MM.1S (cell line): Measurements from ENCODE around the gene CSTPP1.
"Not testable (repeated sequence)": the region's sequence is repeated elsewhere in the genome, so short reads cannot be mapped to it uniquely, and the experiment has no call there.

Source experiments
- DNase-seq: peaks from one replicate; pipeline ENCODE4 v3.0.0-alpha.2; 2015
- H2AFZ ChIP-seq: fragments of 300-600 bp; sonication (generic); 2 replicates; pipeline ENCODE4 v1.6.0; 2016; ENCODE audit warnings: antibody characterized with exemption, low read length
- H3F3A ChIP-seq: fragments of 300-600 bp; sonication (generic); 2 replicates; pipeline ENCODE4 v1.6.1; 2016; ENCODE audit warnings: mild to moderate bottlenecking, antibody characterized with exemption, low read length, moderate library complexity, mixed read lengths; ENCODE audit not compliant: insufficient read depth
- H3K27ac ChIP-seq: fragments of 300-600 bp; sonication (generic); 2 replicates; pipeline ENCODE4 v1.5.1; 2016; ENCODE audit warnings: mild to moderate bottlenecking, low read length
- H3K27me3 ChIP-seq: fragments of 300-600 bp; sonication (generic); replicated peaks from 2 replicates; pipeline ENCODE4 v1.6.0; 2016; ENCODE audit warnings: low read length; ENCODE audit not compliant: insufficient read depth
- H3K36me3 ChIP-seq: fragments of 300-600 bp; sonication (generic); replicated peaks from 2 replicates; pipeline ENCODE4 v1.6.1; 2016; ENCODE audit warnings: mild to moderate bottlenecking, low read length, mixed read lengths; ENCODE audit not compliant: insufficient read depth
- H3K4me1 ChIP-seq: fragments of 300-600 bp; sonication (generic); 2 replicates; pipeline ENCODE4 v1.6.1; 2016; ENCODE audit warnings: low read length, mixed read lengths
- H3K4me2 ChIP-seq: fragments of 300-600 bp; sonication (generic); 2 replicates; pipeline ENCODE4 v1.6.0; 2016; ENCODE audit warnings: low read depth, low read length
- H3K4me3 ChIP-seq: fragments of 300-600 bp; sonication (generic); 2 replicates; pipeline ENCODE4 v1.5.1; 2016; ENCODE audit warnings: low read length, mixed read lengths
- H3K79me2 ChIP-seq: fragments of 300-600 bp; sonication (generic); 2 replicates; pipeline ENCODE4 v1.6.1; 2016; ENCODE audit warnings: mixed run types, low read length, mixed read lengths
- H3K9ac ChIP-seq: fragments of 300-600 bp; sonication (generic); 2 replicates; pipeline ENCODE4 v1.6.1; 2016; ENCODE audit warnings: low read length, mixed read lengths
- H3K9me2 ChIP-seq: fragments of 300-600 bp; sonication (generic); replicated peaks from 2 replicates; pipeline ENCODE4 v1.6.1; 2016; ENCODE audit warnings: mild to moderate bottlenecking, low read length, mixed read lengths; ENCODE audit not compliant: insufficient read depth
- H3K9me3 ChIP-seq: fragments of 300-600 bp; sonication (generic); replicated peaks from 2 replicates; pipeline ENCODE4 v1.6.1; 2016; ENCODE audit warnings: mild to moderate bottlenecking, low read length, mixed read lengths; ENCODE audit not compliant: insufficient read depth
- H4K20me1 ChIP-seq: fragments of 300-600 bp; sonication (generic); 2 replicates; pipeline ENCODE4 v1.6.1; 2016; ENCODE audit warnings: mild to moderate bottlenecking, low read length, moderate library complexity, mixed read lengths; ENCODE audit not compliant: insufficient read depth
- CTCF ChIP-seq: fragments of 300-600 bp; sonication (generic); IDR thresholded peaks from 2 replicates; pipeline ENCODE4 v1.5.1; 2016; ENCODE audit warnings: antibody characterized with exemption, low read length, mixed read lengths
- EZH2 ChIP-seq: fragments of 300-600 bp; sonication (generic); optimal IDR thresholded peaks from 2 replicates; pipeline ENCODE3; 2017; ENCODE audit warnings: low read depth, mild to moderate bottlenecking, antibody characterized with exemption, low read length, mixed read lengths
- EZH2phosphoT487 ChIP-seq: fragments of 300-600 bp; sonication (generic); IDR thresholded peaks from 2 replicates; pipeline ENCODE4 v1.6.1; 2018; ENCODE audit warnings: antibody characterized with exemption, low read length

CSTPP1 gene

DNA sequence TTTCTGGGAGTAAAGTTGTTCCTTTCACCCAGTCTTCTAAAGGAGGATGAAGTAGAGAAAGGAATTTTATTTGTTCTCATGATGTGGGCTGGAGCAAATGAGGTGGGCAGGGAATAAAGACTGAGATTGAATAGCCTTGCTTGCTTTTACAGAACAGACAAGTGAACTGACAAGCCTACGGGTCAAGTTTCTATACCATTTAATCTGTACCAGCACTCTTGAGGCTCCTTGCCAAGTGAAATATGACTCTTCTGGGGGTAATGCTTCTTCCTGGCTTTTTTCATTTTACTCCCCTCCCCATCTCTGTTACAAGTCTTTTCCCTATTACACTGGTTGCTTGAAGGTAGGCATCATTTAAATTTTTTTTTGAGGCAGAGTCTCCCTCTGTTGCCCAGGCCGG, 54.8 kb downstream of the CSTPP1 start:
- no peaks in the 10 kb centered on the region for H3K27me3 ChIP-seq

DNA sequence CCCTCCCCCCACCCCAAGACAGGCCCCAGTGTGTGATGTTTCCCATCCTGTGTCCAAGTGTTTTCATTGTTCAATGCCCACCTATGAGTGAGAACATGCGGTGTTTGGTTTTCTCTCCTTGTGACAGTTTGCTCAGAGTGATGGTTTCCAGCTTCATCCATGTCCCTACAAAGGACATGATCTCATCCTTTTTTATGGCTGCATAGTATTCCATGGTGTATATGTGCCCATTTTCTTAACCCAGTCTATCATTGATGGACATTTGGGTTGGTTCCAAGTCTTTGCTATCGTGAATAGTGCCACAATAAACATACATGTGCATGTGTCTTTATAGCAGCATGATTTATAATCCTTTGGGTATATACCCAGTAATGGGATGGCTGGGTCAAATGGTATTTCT, 55.8 kb downstream of the CSTPP1 start:
- H3K36me3 ChIP-seq, H3K27ac ChIP-seq, H3K4me3 ChIP-seq, H3K79me2 ChIP-seq, H3K4me2 ChIP-seq, H4K20me1 ChIP-seq, H3F3A ChIP-seq, H2AFZ ChIP-seq, DNase-seq, H3K9me3 ChIP-seq, H3K9me2 ChIP-seq, H3K9ac ChIP-seq, H3K4me1 ChIP-seq, H3K27me3 ChIP-seq: not testable (repeated sequence)

More for the DNA sequence above, 54.8 kb downstream of the CSTPP1 start:
- Histone ChIP-seq H3K4me2 (no peak overlapping the region), H2AFZ (no peak overlapping the region), H3K9me3 (no peaks in the 10 kb centered on the region), H4K20me1 (no peaks in the 10 kb centered on the region), H3K36me3 (no peaks in the 10 kb centered on the region), H3K9me2 (no peaks in the 10 kb centered on the region), H3K4me3 (no peak overlapping the region), H3K9ac (no peak overlapping the region), H3K4me1 (no peaks in the 10 kb centered on the region), H3F3A (no peaks in the 10 kb centered on the region), H3K79me2 (no peaks in the 10 kb centered on the region), H3K27ac (no peak overlapping the region)
- no peak for TF ChIP-seq CTCF
- no peak for TF ChIP-seq EZH2
- TF ChIP-seq EZH2phosphoT487: no peak
- DNase-seq: no peak

GRCh38 chr11:46997796-46998195, 61.2 kb downstream of the CSTPP1 start:
- H3K79me2 ChIP-seq, H3K4me1 ChIP-seq, H3K36me3 ChIP-seq, H3K4me3 ChIP-seq, H2AFZ ChIP-seq, H3F3A ChIP-seq, H3K27ac ChIP-seq, H3K9ac ChIP-seq, DNase-seq, H3K9me3 ChIP-seq, H3K27me3 ChIP-seq, H3K4me2 ChIP-seq, H4K20me1 ChIP-seq, H3K9me2 ChIP-seq: not testable (repeated sequence)

DNA sequence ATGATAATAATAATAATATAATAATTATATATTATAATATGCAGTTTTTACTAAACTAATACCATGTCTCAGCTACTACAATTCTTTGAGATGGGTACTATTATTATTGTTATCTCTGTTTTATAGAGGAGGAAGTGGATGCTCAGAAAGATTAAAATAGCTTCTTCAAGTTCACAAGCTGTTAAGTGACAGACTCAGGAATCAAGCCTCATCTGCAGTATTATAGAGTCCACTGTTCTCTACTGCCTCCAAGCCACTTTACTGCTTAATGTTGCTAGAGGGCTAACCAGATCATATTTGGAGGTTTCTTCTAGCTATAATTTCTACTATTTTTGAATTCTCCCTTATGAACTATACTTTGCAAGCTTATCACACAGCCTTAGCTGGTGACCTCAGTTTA, 62.7 kb downstream of the CSTPP1 start:
- H3K4me2 ChIP-seq: no peak overlapping the region
- no peak for DNase-seq
- no peaks in the 10 kb centered on the region for H3K36me3 ChIP-seq
- no peaks in the 10 kb centered on the region for H3K79me2 ChIP-seq
- H3K4me3 ChIP-seq: no peak overlapping the region
- no peaks in the 10 kb centered on the region for H4K20me1 ChIP-seq
- no peaks in the 10 kb centered on the region for H3K27me3 ChIP-seq
- no peaks in the 10 kb centered on the region for H3F3A ChIP-seq
- H2AFZ ChIP-seq: no peak overlapping the region
- TF ChIP-seq EZH2phosphoT487 (no peak), CTCF (no peak), EZH2 (no peak)
- no peak overlapping the region for H3K9ac ChIP-seq
- H3K4me1 ChIP-seq: peaks cover under 1% of the 10 kb centered on the region; the same call in 1 of the 2 replicates
- no peak overlapping the region for H3K27ac ChIP-seq
- H3K9me2 ChIP-seq: no peaks in the 10 kb centered on the region
- H3K9me3 ChIP-seq: no peaks in the 10 kb centered on the region
